ENCODE measurements around the gene MPZL2.

Gene MPZL2

GRCh38 chr11:118247041-118247440, 17.1 kb downstream of the MPZL2 start:
- CTCF ChIA-PET, result interaction anchor here (0.7 to 2.8 kb wide), 8 partner anchors 14 to 49 kb away, joined by 3 to 17 read pairs (median 8); partner anchors contain the start of genes JAML and MPZL2
- Mint-ChIP-seq H3K36me3 (peaks cover 23% of the 10 kb centered on the region), H3K27ac (no peak overlapping the region), H3K9me3 (no peaks in the 10 kb centered on the region), H3K4me1 (peaks cover 60% of the 10 kb centered on the region), H3K27me3 (no peaks in the 10 kb centered on the region), H3K4me3 (no peak overlapping the region)
- no peak for DNase-seq

DNA sequence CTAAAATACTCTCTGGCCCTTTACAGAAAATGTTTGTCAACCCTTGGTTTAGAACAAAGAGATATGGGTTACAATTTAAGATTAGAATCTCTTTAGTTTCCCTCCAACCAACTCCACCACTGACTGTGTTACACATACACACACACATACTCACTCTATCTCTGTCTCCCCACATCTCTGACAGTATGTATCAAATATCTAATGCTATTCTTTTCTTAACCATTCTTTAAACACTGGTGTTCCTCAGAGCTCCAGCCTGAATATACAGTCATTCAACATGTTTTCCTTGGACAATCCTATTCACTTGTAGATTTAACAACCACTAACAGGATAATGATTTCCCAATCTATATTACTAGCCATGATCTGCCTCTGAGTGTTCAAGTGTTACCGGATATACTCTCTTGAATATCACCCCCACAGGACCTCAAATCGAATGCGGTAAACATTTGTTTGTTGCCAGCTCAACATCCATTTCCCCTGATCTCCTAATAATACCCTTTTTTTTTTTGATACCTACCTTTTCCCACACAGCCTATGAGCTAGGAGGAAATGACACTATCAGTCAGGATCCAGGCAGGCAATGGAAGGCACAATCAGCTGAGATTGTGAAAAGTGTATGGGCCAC, 18.0 kb downstream of the MPZL2 start:
- Mint-ChIP-seq H3K4me1 (peaks cover 69% of the 10 kb centered on the region), H3K9me3 (no peaks in the 10 kb centered on the region), H3K27ac (peak overlapping the region; percentile 8), H3K27me3 (no peaks in the 10 kb centered on the region), H3K36me3 (peaks cover 24% of the 10 kb centered on the region), H3K4me3 (no peak overlapping the region)
- CTCF ChIA-PET, result interaction anchor here (1.2 to 2.8 kb wide), 7 partner anchors 18 to 48 kb away, joined by 3 to 17 read pairs (median 10); partner anchors contain the start of genes JAML and MPZL2
- no peak for DNase-seq

DNA sequence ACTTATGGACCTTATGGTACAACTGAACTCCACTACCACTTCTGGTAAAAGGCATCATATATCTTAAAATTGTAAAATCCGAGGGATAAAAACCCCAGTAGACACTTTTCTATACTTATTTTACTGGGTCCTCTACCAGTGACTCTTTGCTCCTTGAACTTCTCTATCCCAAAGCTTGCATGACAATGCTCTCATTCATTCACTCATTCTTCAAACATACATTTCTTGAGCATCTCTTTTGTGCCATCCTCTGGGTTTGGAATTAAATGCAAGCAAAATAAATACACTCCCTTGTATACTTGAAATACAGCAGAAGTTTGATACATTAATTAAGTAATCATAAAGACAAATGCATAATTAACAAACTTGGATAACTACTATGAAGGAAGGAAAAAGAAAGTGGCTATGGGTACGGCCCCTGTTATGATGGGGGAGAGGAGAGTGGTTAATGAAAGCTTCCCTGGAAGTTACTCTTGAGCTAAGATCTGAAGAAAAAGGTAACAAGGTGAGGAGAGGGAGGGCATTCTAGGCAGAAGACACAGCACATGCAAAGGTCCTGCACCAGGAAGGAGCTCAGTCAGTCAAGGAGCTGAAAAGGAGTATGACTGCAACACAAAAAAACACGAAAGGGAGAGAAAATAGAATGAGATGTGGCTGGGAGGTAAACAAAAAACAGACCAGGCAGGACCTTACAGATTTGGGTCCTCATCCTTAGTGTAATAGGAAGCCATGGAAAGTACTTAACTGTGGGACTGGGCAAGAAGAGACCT, 19.9 kb downstream of the MPZL2 start:
- CTCF ChIA-PET, result interaction anchor here (0.6 to 2.3 kb wide), 4 partner anchors 15 to 132 kb away, joined by 3 to 6 read pairs (median 4); no protein-coding TSS in a partner anchor
- peaks cover 25% of the 10 kb centered on the region for H3K36me3 Mint-ChIP-seq
- no peak overlapping the region for H3K4me3 Mint-ChIP-seq
- H3K27me3 Mint-ChIP-seq, result no peaks in the 10 kb centered on the region
- DNase-seq, result no peak
- H3K9me3 Mint-ChIP-seq, result no peaks in the 10 kb centered on the region
- peak overlapping the region; percentile 9 for H3K27ac Mint-ChIP-seq
- H3K4me1 Mint-ChIP-seq, result peaks cover 77% of the 10 kb centered on the region

GRCh38 chr11:118243161-118243560, 20.9 kb downstream of the MPZL2 start:
- CTCF ChIA-PET, result interaction anchor here (1.1 to 2.3 kb wide), 3 partner anchors 16 to 45 kb away, joined by 5 to 6 read pairs (median 5); no protein-coding TSS in a partner anchor
- peaks cover 84% of the 10 kb centered on the region for H3K4me1 Mint-ChIP-seq
- H3K27ac Mint-ChIP-seq, result no peak overlapping the region
- peaks cover 30% of the 10 kb centered on the region for H3K36me3 Mint-ChIP-seq
- no peaks in the 10 kb centered on the region for H3K27me3 Mint-ChIP-seq
- DNase-seq, result no peak
- no peaks in the 10 kb centered on the region for H3K9me3 Mint-ChIP-seq
- H3K4me3 Mint-ChIP-seq, result no peak overlapping the region

GRCh38 chr11:118241764-118242098, 22.4 kb downstream of the MPZL2 start:
- Mint-ChIP-seq H3K27me3 (no peaks in the 10 kb centered on the region), H3K4me3 (peak overlapping the region; percentile 52), H3K4me1 (peaks cover 75% of the 10 kb centered on the region), H3K9me3 (no peaks in the 10 kb centered on the region), H3K27ac (peak overlapping the region; percentile 94), H3K36me3 (peaks cover 29% of the 10 kb centered on the region)
- CTCF ChIA-PET, result interaction anchor here (0.6 to 2.3 kb wide), 9 partner anchors 12 to 43 kb away, joined by 3 to 10 read pairs (median 4); partner anchors contain the start of gene JAML
- no peak for DNase-seq

DNA sequence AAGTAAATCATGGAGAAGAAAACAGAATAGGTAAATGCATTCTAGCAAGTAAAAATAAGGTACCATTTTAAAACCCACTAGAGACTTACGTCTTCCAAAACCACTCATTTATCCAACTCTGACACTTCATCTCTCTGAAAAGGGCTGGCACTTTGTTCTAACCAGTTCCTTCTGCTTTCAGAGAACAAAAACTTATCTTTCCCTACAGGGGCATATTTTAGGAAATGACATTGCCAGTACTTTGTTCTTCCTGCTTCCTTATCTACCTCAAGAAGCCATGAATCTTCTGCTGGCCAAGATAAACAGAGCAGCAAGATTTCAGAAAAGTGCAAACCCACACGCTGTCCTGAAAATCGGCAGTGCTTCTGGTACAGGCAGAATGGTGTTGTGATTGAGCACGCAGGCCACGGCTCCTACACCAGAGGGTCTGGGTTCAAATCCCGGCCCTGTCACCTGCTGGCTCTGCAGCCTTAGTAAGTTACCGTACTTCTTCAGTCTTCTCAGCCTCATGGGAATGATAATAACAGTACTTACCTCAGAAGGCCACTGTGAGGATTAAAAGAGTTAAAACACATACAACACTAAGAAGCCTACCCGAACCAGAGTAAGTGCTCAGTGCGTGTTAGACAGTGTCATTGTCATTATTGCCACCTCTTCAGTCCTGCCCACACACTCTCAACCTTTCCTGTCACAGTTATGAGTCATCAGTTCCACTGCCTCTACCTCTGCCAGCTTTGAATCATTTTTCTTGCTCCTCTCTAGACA, 22.9 kb downstream of the MPZL2 start:
- peaks cover 31% of the 10 kb centered on the region for H3K36me3 Mint-ChIP-seq
- H3K27ac Mint-ChIP-seq, result peak overlapping the region; percentile 94
- no peaks in the 10 kb centered on the region for H3K27me3 Mint-ChIP-seq
- H3K9me3 Mint-ChIP-seq, result no peaks in the 10 kb centered on the region
- DNase-seq, result peak; percentile 66
- CTCF ChIA-PET, result interaction anchor here (1.3 to 2.3 kb wide), 7 partner anchors 15 to 43 kb away, joined by 3 to 10 read pairs (median 5); partner anchors contain the start of gene JAML
- H3K4me1 Mint-ChIP-seq, result peaks cover 75% of the 10 kb centered on the region
- peak overlapping the region; percentile 52 for H3K4me3 Mint-ChIP-seq

DNA sequence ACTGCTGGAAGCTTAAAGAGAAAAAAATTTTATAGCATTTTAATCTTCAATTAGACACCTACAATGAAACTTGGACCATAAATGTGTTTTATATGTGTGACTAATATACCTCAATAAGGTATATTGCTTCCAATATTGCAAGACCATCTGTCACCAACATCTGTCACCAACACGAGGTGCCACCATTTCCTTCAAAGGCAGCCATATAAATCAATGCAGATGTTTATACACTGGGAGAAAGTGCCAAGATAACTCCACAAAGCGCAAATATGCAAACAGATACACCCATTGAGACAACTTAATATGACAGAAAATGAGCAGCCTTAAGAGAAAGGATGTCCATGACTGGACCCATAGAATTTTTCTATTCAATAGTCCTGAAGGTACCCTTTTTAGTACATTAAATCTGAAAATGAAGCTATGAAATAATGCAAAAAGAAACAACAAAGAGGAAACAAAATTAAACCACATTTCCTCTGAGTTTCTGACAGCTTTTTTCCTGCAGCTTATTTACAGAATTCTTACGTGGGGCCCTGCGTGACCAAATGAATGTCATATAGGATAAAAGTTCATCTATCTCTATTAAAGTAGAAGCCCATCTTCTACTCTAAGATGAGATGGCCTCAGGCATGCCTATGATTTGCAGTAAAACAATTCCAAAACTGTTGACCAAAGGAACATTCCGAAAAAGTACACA, 24.4 kb downstream of the MPZL2 start:
- Mint-ChIP-seq H3K27ac (peak overlapping the region; percentile 94), H3K4me3 (peak overlapping the region; percentile 34), H3K27me3 (no peaks in the 10 kb centered on the region), H3K4me1 (peaks cover 70% of the 10 kb centered on the region), H3K9me3 (no peaks in the 10 kb centered on the region), H3K36me3 (peaks cover 41% of the 10 kb centered on the region)
- CTCF ChIA-PET, result interaction anchor here (0.8 to 1.9 kb wide), 6 partner anchors 13 to 113 kb away, joined by 3 to 17 read pairs (median 4); no protein-coding TSS in a partner anchor
- no peak for DNase-seq

- Mint-ChIP-seq H3K27ac (peak overlapping the region; percentile 47), H3K4me3 (no peak overlapping the region), H3K4me1 (peaks cover 63% of the 10 kb centered on the region), H3K9me3 (no peaks in the 10 kb centered on the region), H3K36me3 (peaks cover 41% of the 10 kb centered on the region), H3K27me3 (no peaks in the 10 kb centered on the region)
- CTCF ChIA-PET, result interaction anchor here (0.8 to 1.9 kb wide), 5 partner anchors 12 to 114 kb away, joined by 3 to 17 read pairs (median 5); no protein-coding TSS in a partner anchor
- DNase-seq, result no peak
These were observed 25.2 kb downstream of the MPZL2 start for GRCh38 chr11:118238929-118239328.

- DNase-seq, result no peak
- Mint-ChIP-seq H3K9me3 (no peaks in the 10 kb centered on the region), H3K27me3 (no peaks in the 10 kb centered on the region), H3K36me3 (peaks cover 42% of the 10 kb centered on the region), H3K4me3 (no peak overlapping the region), H3K4me1 (peaks cover 60% of the 10 kb centered on the region), H3K27ac (peak overlapping the region; percentile 47)
- CTCF ChIA-PET, result interaction anchor here (0.8 to 1.9 kb wide), 3 partner anchors 13 to 115 kb away, joined by 4 to 17 read pairs (median 5); no protein-coding TSS in a partner anchor
These were observed 25.7 kb downstream of the MPZL2 start for GRCh38 chr11:118238421-118238820.

DNA sequence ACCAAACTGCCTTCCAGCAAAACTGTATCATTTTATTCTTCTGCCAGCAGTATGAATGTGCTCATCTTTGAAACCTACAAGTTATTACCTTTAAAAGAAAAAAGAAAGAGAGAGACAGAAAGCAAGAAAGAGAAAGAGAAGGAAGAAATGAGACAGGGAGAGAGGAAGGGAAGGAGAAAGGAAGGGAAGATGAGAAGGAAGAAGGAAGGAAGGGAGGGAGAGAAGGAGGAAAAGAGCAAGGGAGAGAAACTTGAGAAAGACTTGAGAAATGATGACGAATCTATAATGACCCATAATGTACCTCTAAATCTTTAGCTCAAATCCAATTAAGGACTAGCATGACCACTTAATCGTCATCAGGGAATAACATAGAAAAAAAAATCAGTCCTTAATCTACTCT, 27.9 kb downstream of the MPZL2 start:
- Mint-ChIP-seq H3K4me3 (no peak overlapping the region), H3K27ac (no peak overlapping the region), H3K4me1 (peaks cover 42% of the 10 kb centered on the region), H3K36me3 (peaks cover 52% of the 10 kb centered on the region), H3K27me3 (no peaks in the 10 kb centered on the region), H3K9me3 (no peaks in the 10 kb centered on the region)
- CTCF ChIA-PET, result interaction anchor here (1.9 kb wide), 1 partner anchor 60 kb away, joined by 4 read pairs; no protein-coding TSS in a partner anchor
- DNase-seq, result no peak

DNA sequence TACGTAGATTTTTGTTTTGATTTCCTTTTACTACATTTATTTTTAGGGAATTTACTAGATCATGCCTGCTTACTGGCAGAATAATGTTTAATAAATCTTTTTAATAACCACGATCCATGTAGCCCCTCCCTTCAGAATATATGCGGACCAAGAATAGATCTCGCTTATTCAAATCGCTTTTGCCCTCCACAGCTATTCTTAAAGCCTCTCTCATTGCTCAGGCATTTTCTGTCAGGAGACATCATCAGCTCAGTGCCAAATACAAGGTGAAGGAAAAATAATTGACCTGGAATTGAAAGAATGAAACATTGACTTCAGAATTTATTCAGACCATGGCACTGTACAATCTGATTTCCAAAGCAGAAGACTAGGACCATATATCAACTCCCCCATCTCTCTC, 29.3 kb downstream of the MPZL2 start:
- Mint-ChIP-seq H3K4me1 (peaks cover 29% of the 10 kb centered on the region), H3K4me3 (no peak overlapping the region), H3K27ac (no peak overlapping the region), H3K9me3 (no peaks in the 10 kb centered on the region), H3K36me3 (peaks cover 47% of the 10 kb centered on the region), H3K27me3 (no peaks in the 10 kb centered on the region)
- DNase-seq, result no peak
- CTCF ChIA-PET, result interaction anchor here (1.0 kb wide), 1 partner anchor 9 kb away, joined by 3 read pairs; no protein-coding TSS in a partner anchor

DNA sequence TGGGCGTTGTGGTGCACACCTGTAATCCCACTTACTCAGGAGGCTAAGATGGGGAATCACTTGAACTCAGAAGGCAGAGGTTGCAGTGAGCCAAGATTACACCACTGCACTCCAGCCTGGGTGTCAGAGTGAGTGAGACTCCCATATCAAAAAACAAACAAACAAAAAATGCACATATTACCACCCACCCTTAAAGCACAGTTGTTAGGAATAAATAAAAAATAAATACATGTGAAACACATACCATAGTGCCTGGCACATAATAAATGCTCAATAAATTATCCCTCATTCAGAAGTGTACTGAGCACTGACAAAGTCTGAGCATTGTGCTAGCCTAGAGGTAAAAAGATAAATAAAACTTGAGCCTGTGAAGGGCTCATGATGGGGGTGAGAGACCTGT, 30.2 kb downstream of the MPZL2 start:
- H3K4me3 Mint-ChIP-seq, result no peak overlapping the region
- peaks cover 20% of the 10 kb centered on the region for H3K4me1 Mint-ChIP-seq
- H3K27me3 Mint-ChIP-seq, result no peaks in the 10 kb centered on the region
- CTCF ChIA-PET, result interaction anchor here (1.7 kb wide), 1 partner anchor 13 kb away, joined by 3 read pairs; no protein-coding TSS in a partner anchor
- H3K36me3 Mint-ChIP-seq, result peaks cover 55% of the 10 kb centered on the region
- H3K9me3 Mint-ChIP-seq, result no peaks in the 10 kb centered on the region
- DNase-seq, result no peak
- peak overlapping the region; percentile 29 for H3K27ac Mint-ChIP-seq

- CTCF ChIA-PET, result interaction anchor here (1.7 kb wide), 1 partner anchor 14 kb away, joined by 3 read pairs; no protein-coding TSS in a partner anchor
- DNase-seq, result no peak
- Mint-ChIP-seq H3K27ac (no peak overlapping the region), H3K36me3 (peaks cover 54% of the 10 kb centered on the region), H3K4me3 (no peak overlapping the region), H3K27me3 (no peaks in the 10 kb centered on the region), H3K9me3 (no peaks in the 10 kb centered on the region), H3K4me1 (peaks cover 15% of the 10 kb centered on the region)
These were observed 30.7 kb downstream of the MPZL2 start for GRCh38 chr11:118233377-118233776.
